AG09309 (cell line): ENCODE results near the gene PKN3.

Experiments
- DNase-seq: peaks from one replicate; pipeline ENCODE4 v3.0.0-alpha.2; 2010; ENCODE audit warnings: low read depth
- H3K4me3 ChIP-seq: 2 replicates; pipeline ENCODE4 v1.5.1; 2011; ENCODE audit warnings: mild to moderate bottlenecking, low read depth, low read length, moderate library complexity; ENCODE audit not compliant: control insufficient read depth
- CTCF ChIP-seq: IDR thresholded peaks from 2 replicates; pipeline ENCODE4 v1.5.1; 2011; ENCODE audit warnings: mild to moderate bottlenecking, low read depth, low read length, inconsistent platforms; ENCODE audit not compliant: insufficient read depth, control insufficient read depth; ENCODE audit errors: missing control alignments

The PKN3 gene

GRCh38 chr9:128723866-128724743, 21.8 kb downstream of the PKN3 start, which contains the start of gene ZDHHC12:
ZDHHC12 (minus strand) TSS chr9:128724127; CDS start chr9:128724093, 34 bp downstream.
- peak within 1 kb of the TSS; percentile 83 for H3K4me3 ChIP-seq
- no peak for TF ChIP-seq CTCF
- peak; percentile 38 for DNase-seq

- DNase-seq, result no peak
- no peak for TF ChIP-seq CTCF
Observed at GRCh38 chr9:128724744-128725211, 22.5 kb downstream of the PKN3 start.

GRCh38 chr9:128727640-128728248, 25.4 kb downstream of the PKN3 start:
- no peak for TF ChIP-seq CTCF
- no peak for DNase-seq
- H3K4me3 ChIP-seq, result no peak overlapping the region

More at GRCh38 chr9:128724744-128725211, 22.5 kb downstream of the PKN3 start:
- peak overlapping the region; percentile 83 for H3K4me3 ChIP-seq

GRCh38 chr9:128728298-128728697, 26.0 kb downstream of the PKN3 start:
- no peak for DNase-seq
- TF ChIP-seq CTCF, result no peak
- no peak overlapping the region for H3K4me3 ChIP-seq

- no peak for DNase-seq
- no peak for TF ChIP-seq CTCF
- no peak overlapping the region for H3K4me3 ChIP-seq
Observed at GRCh38 chr9:128729302-128729701, 27.0 kb downstream of the PKN3 start.

- no peak overlapping the region for H3K4me3 ChIP-seq
- no peak for DNase-seq
- TF ChIP-seq CTCF, result no peak
Observed at GRCh38 chr9:128729766-128730517, 27.6 kb downstream of the PKN3 start.
